Loucy (cell line): ENCODE results near the gene ARHGAP6.
A peak's percentile ranks its signal among the peaks of the same experiment; 100 is the strongest.

Experiments used
- H2AFZ ChIP-seq: fragments of 200-600 bp; sonication (generic); 2 replicates; pipeline ENCODE4 v1.6.0; 2016; ENCODE audit warnings: antibody characterized with exemption, mild to moderate bottlenecking, low read length, moderate library complexity
- H3F3A ChIP-seq: fragments of 200-600 bp; 2 replicates; pipeline ENCODE4 v1.6.0; 2016; ENCODE audit warnings: antibody characterized with exemption, low read depth, mild to moderate bottlenecking
- H3K27me3 ChIP-seq: fragments of 200-600 bp; sonication (generic); 2 replicates; pipeline ENCODE4 v1.6.1; 2014; ENCODE audit warnings: low read length, mild to moderate bottlenecking; ENCODE audit not compliant: insufficient read depth, poor library complexity, severe bottlenecking
- H3K36me3 ChIP-seq: fragments of 200-600 bp; sonication (generic); 2 replicates; pipeline ENCODE4 v1.6.1; 2016; ENCODE audit warnings: low read length; ENCODE audit not compliant: insufficient read depth
- H3K4me1 ChIP-seq: fragments of 200-600 bp; sonication (generic); 2 replicates; pipeline ENCODE4 v1.5.1; 2014; ENCODE audit warnings: low read length, mild to moderate bottlenecking; ENCODE audit not compliant: insufficient read depth, poor library complexity, severe bottlenecking
- H3K4me2 ChIP-seq: fragments of 200-600 bp; sonication (generic); 2 replicates; pipeline ENCODE4 v1.6.0; 2014; ENCODE audit warnings: antibody characterized with exemption, low read length, low read depth, mild to moderate bottlenecking; ENCODE audit not compliant: poor library complexity, severe bottlenecking
- H3K4me3 ChIP-seq: fragments of 200-600 bp; sonication (generic); 2 replicates; pipeline ENCODE4 v1.5.1; 2014; ENCODE audit warnings: low read length, mild to moderate bottlenecking, mixed read lengths; ENCODE audit not compliant: poor library complexity, severe bottlenecking
- H3K79me2 ChIP-seq: fragments of 200-600 bp; sonication (generic); 2 replicates; pipeline ENCODE4 v1.6.1; 2014; ENCODE audit warnings: low read length; ENCODE audit not compliant: insufficient read depth
- H3K9ac ChIP-seq: fragments of 200-600 bp; sonication (generic); 2 replicates; pipeline ENCODE4 v1.6.0; 2014; ENCODE audit warnings: mild to moderate bottlenecking, low read depth, low read length, moderate library complexity; ENCODE audit not compliant: poor library complexity, severe bottlenecking
- H3K9me2 ChIP-seq: fragments of 200-600 bp; sonication (generic); replicated peaks from 2 replicates; pipeline ENCODE4 v1.6.1; 2016; ENCODE audit warnings: low read depth, low read length, mixed read lengths
- H3K9me3 ChIP-seq: fragments of 200-600 bp; sonication (generic); 2 replicates; pipeline ENCODE4 v1.6.1; 2014; ENCODE audit warnings: mild to moderate bottlenecking, antibody characterized with exemption, low read length, low read depth; ENCODE audit not compliant: insufficient read depth
- H4K20me1 ChIP-seq: fragments of 200-600 bp; sonication (generic); 2 replicates; pipeline ENCODE4 v1.6.0; 2014; ENCODE audit warnings: antibody characterized with exemption, low read length, mild to moderate bottlenecking; ENCODE audit not compliant: insufficient read depth, poor library complexity, severe bottlenecking
- CTCF ChIP-seq: fragments of 200-600 bp; sonication (generic); conservative IDR thresholded peaks from 2 replicates; pipeline ENCODE4 v1.5.1; 2014; ENCODE audit warnings: mild to moderate bottlenecking, antibody characterized with exemption, low read length
- EZH2phosphoT487 ChIP-seq: fragments of 200-600 bp; IDR thresholded peaks from 2 replicates; pipeline ENCODE4 v1.6.1; 2018; ENCODE audit warnings: antibody characterized with exemption, mild to moderate bottlenecking, moderate library complexity, borderline replicate concordance

The ARHGAP6 gene

GRCh38 chrX:11445540-11445939 is 220.2 kb downstream of the ARHGAP6 start:
- no peaks in the 10 kb centered on the region for H3K9me3 ChIP-seq
- no peak overlapping the region for H3K9ac ChIP-seq
- no peaks in the 10 kb centered on the region for H3K4me1 ChIP-seq
- TF ChIP-seq CTCF (peak; percentile 67), EZH2phosphoT487 (no peak)
- no peak overlapping the region for H3K4me2 ChIP-seq
- no peaks in the 10 kb centered on the region for H3F3A ChIP-seq
- H3K79me2 ChIP-seq, result no peaks in the 10 kb centered on the region
- no peaks in the 10 kb centered on the region for H4K20me1 ChIP-seq
- no peak overlapping the region for H2AFZ ChIP-seq
- H3K36me3 ChIP-seq, result no peaks in the 10 kb centered on the region
- no peak overlapping the region for H3K4me3 ChIP-seq
- H3K9me2 ChIP-seq, result no peaks in the 10 kb centered on the region
- no peaks in the 10 kb centered on the region for H3K27me3 ChIP-seq

DNA sequence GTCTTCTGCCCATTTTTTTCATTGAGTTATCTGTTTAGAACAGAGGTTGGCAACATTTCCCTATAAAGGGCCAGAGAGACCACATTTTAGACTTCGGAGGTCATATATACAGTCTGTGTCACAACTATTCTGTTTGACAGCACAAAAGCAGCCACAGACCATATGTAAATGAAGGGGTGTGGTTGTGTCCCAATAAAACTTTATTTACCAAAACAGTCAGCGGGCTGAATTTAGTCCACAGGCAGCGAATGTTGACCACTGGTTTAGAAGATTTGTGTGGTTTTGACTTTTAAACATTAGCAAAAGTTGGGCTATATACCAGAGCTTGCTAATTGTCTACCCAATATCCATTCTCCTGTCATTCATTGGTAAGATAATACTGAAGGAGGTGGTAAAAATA is 221.7 kb downstream of the ARHGAP6 start:
- TF ChIP-seq CTCF (no peak), EZH2phosphoT487 (no peak)
- H3K36me3 ChIP-seq, result no peaks in the 10 kb centered on the region
- H4K20me1 ChIP-seq, result no peaks in the 10 kb centered on the region
- no peak overlapping the region for H2AFZ ChIP-seq
- H3K4me3 ChIP-seq, result no peak overlapping the region
- no peaks in the 10 kb centered on the region for H3K79me2 ChIP-seq
- no peaks in the 10 kb centered on the region for H3K4me1 ChIP-seq
- no peak overlapping the region for H3K4me2 ChIP-seq
- H3K9ac ChIP-seq, result no peak overlapping the region
- H3K9me3 ChIP-seq, result no peaks in the 10 kb centered on the region
- no peaks in the 10 kb centered on the region for H3K9me2 ChIP-seq
- no peaks in the 10 kb centered on the region for H3F3A ChIP-seq
- no peaks in the 10 kb centered on the region for H3K27me3 ChIP-seq

GRCh38 chrX:11439846-11440245 is 225.9 kb downstream of the ARHGAP6 start:
- no peaks in the 10 kb centered on the region for H3F3A ChIP-seq
- H3K4me3 ChIP-seq, result no peak overlapping the region
- peaks cover 4% of the 10 kb centered on the region for H3K4me1 ChIP-seq
- H3K9me2 ChIP-seq, result no peaks in the 10 kb centered on the region
- H3K79me2 ChIP-seq, result no peaks in the 10 kb centered on the region
- H3K9ac ChIP-seq, result no peak overlapping the region
- TF ChIP-seq EZH2phosphoT487 (no peak), CTCF (no peak)
- no peaks in the 10 kb centered on the region for H3K9me3 ChIP-seq
- H2AFZ ChIP-seq, result peak overlapping the region; percentile 40; the same call in 1 of the 2 replicates
- H3K27me3 ChIP-seq, result no peaks in the 10 kb centered on the region
- no peak overlapping the region for H3K4me2 ChIP-seq
- no peaks in the 10 kb centered on the region for H3K36me3 ChIP-seq
- no peaks in the 10 kb centered on the region for H4K20me1 ChIP-seq
